ENCODE data around the gene FAM117A.
"Not testable (repeated sequence)": the region's sequence is repeated elsewhere in the genome, so short reads cannot be mapped to it uniquely, and the experiment has no call there.

Gene FAM117A

GRCh38 chr17:49758464-49759010 is 5.4 kb downstream of the FAM117A start:
- not testable (repeated sequence) for H3K4me2 ChIP-seq (ENCODE audit: insufficient read depth, low read length, poor library complexity, severe bottlenecking); DNase-seq (ENCODE audit: low spot score); H3K14ac ChIP-seq (ENCODE audit: low read length); H2BK5ac ChIP-seq (ENCODE audit: low read length); H3K9me3 ChIP-seq (replicated peaks in 1 of 2; ENCODE audit: control insufficient read depth in 2 of 2, insufficient read depth in 1 of 2, low read depth in 1 of 2, low read length in 2 of 2); H3K27me3 ChIP-seq (ENCODE audit: control insufficient read depth in 3 of 3, insufficient read depth in 3 of 3, low read depth in 1 of 3, low read length in 3 of 3); H4K8ac ChIP-seq (ENCODE audit: low read depth, low read length); H2AK5ac ChIP-seq (ENCODE audit: low read depth, low read length); H3K27ac ChIP-seq (replicated peaks; ENCODE audit: low read length); H3K79me1 ChIP-seq (ENCODE audit: low read depth, low read length); H3K23ac ChIP-seq (ENCODE audit: low read depth, low read length, poor library complexity); H2BK12ac ChIP-seq (ENCODE audit: low read length); H2BK15ac ChIP-seq (ENCODE audit: low read length); H3K4ac ChIP-seq (ENCODE audit: low read length); H3K9ac ChIP-seq (ENCODE audit: low read depth, low read length, poor library complexity); H3K4me3 ChIP-seq (ENCODE audit: low read length in 2 of 2); H3K36me3 ChIP-seq (replicated peaks in 1 of 2; ENCODE audit: control insufficient read depth in 2 of 2, insufficient read depth in 2 of 2, low read length in 2 of 2); H3K4me1 ChIP-seq (ENCODE audit: control insufficient read depth in 2 of 2, insufficient read depth in 1 of 2, low read depth in 1 of 2, low read length in 2 of 2); H2BK120ac ChIP-seq (ENCODE audit: low read depth, low read length); H4K91ac ChIP-seq (ENCODE audit: low read depth, low read length, poor library complexity); H3K18ac ChIP-seq (ENCODE audit: low read length); H2AFZ ChIP-seq (ENCODE audit: low read length)
- no CpG with 5 or more reads among the region's 8 CpGs for WGBS, 2 donors (ENCODE audit: extremely low coverage in 2 of 2, insufficient read length in 2 of 2, insufficient replicate concordance in 1 of 2)

- Histone ChIP-seq H2BK12ac (ENCODE audit: low read length) (no peak overlapping the region), H3K4me2 (ENCODE audit: insufficient read depth, low read length, poor library complexity, severe bottlenecking) (no peak overlapping the region), H2BK120ac (ENCODE audit: low read depth, low read length) (no peak overlapping the region), H3K4ac (ENCODE audit: low read length) (no peak overlapping the region), H3K27ac (replicated peaks; ENCODE audit: low read length) (no peak overlapping the region), H3K36me3 (replicated peaks in 1 of 2; ENCODE audit: control insufficient read depth in 2 of 2, insufficient read depth in 2 of 2, low read length in 2 of 2) (no peaks in the 10 kb centered on the region), H2BK15ac (ENCODE audit: low read length) (no peak overlapping the region), H3K9ac (ENCODE audit: low read depth, low read length, poor library complexity) (no peak overlapping the region), H3K27me3 (ENCODE audit: control insufficient read depth in 3 of 3, insufficient read depth in 3 of 3, low read depth in 1 of 3, low read length in 3 of 3) (no peaks in the 10 kb centered on the region), H3K4me3 (ENCODE audit: low read length in 2 of 2) (no peak overlapping the region), H3K4me1 (ENCODE audit: control insufficient read depth in 2 of 2, insufficient read depth in 1 of 2, low read depth in 1 of 2, low read length in 2 of 2) (no peaks in the 10 kb centered on the region), H3K14ac (ENCODE audit: low read length) (no peak overlapping the region), H2AFZ (ENCODE audit: low read length) (no peak overlapping the region), H4K8ac (ENCODE audit: low read depth, low read length) (no peak overlapping the region), H3K79me1 (ENCODE audit: low read depth, low read length) (peaks cover 2% of the 10 kb centered on the region), H3K23ac (ENCODE audit: low read depth, low read length, poor library complexity) (no peak overlapping the region), H3K18ac (ENCODE audit: low read length) (no peak overlapping the region), H4K91ac (ENCODE audit: low read depth, low read length, poor library complexity) (no peak overlapping the region), H3K9me3 (replicated peaks in 1 of 2; ENCODE audit: control insufficient read depth in 2 of 2, insufficient read depth in 1 of 2, low read depth in 1 of 2, low read length in 2 of 2) (no peaks in the 10 kb centered on the region), H2BK5ac (ENCODE audit: low read length) (no peak overlapping the region), H2AK5ac (ENCODE audit: low read depth, low read length) (no peak overlapping the region)
- no peak for DNase-seq (ENCODE audit: low spot score)
- WGBS, 2 donors (ENCODE audit: extremely low coverage in 2 of 2, insufficient read length in 2 of 2, insufficient replicate concordance in 1 of 2), result no CpG with 5 or more reads among the region's 6 CpGs
Measured at GRCh38 chr17:49757151-49757777, 6.7 kb downstream of the FAM117A start.

GRCh38 chr17:49756323-49757150 is 7.4 kb downstream of the FAM117A start:
- Histone ChIP-seq H3K14ac (ENCODE audit: low read length) (no peak overlapping the region), H3K79me1 (ENCODE audit: low read depth, low read length) (peaks cover 4% of the 10 kb centered on the region), H3K18ac (ENCODE audit: low read length) (no peak overlapping the region), H2BK12ac (ENCODE audit: low read length) (no peak overlapping the region), H3K4me1 (ENCODE audit: control insufficient read depth in 2 of 2, insufficient read depth in 1 of 2, low read depth in 1 of 2, low read length in 2 of 2) (no peaks in the 10 kb centered on the region), H3K9me3 (replicated peaks in 1 of 2; ENCODE audit: control insufficient read depth in 2 of 2, insufficient read depth in 1 of 2, low read depth in 1 of 2, low read length in 2 of 2) (no peaks in the 10 kb centered on the region), H2BK5ac (ENCODE audit: low read length) (no peak overlapping the region), H2AFZ (ENCODE audit: low read length) (no peak overlapping the region), H3K23ac (ENCODE audit: low read depth, low read length, poor library complexity) (no peak overlapping the region), H3K27ac (replicated peaks; ENCODE audit: low read length) (no peak overlapping the region), H2BK120ac (ENCODE audit: low read depth, low read length) (no peak overlapping the region), H3K4ac (ENCODE audit: low read length) (no peak overlapping the region), H2BK15ac (ENCODE audit: low read length) (no peak overlapping the region), H3K36me3 (replicated peaks in 1 of 2; ENCODE audit: control insufficient read depth in 2 of 2, insufficient read depth in 2 of 2, low read length in 2 of 2) (no peaks in the 10 kb centered on the region), H3K9ac (ENCODE audit: low read depth, low read length, poor library complexity) (no peak overlapping the region), H3K27me3 (ENCODE audit: control insufficient read depth in 3 of 3, insufficient read depth in 3 of 3, low read depth in 1 of 3, low read length in 3 of 3) (no peaks in the 10 kb centered on the region), H4K91ac (ENCODE audit: low read depth, low read length, poor library complexity) (no peak overlapping the region), H4K8ac (ENCODE audit: low read depth, low read length) (no peak overlapping the region), H3K4me3 (ENCODE audit: low read length in 2 of 2) (no peak overlapping the region), H3K4me2 (ENCODE audit: insufficient read depth, low read length, poor library complexity, severe bottlenecking) (no peak overlapping the region), H2AK5ac (ENCODE audit: low read depth, low read length) (no peak overlapping the region)
- WGBS, 2 donors (ENCODE audit: extremely low coverage in 2 of 2, insufficient read length in 2 of 2, insufficient replicate concordance in 1 of 2), result no CpG with 5 or more reads among the region's 9 CpGs
- no peak for DNase-seq (ENCODE audit: low spot score)

GRCh38 chr17:49755663-49756283 is 8.2 kb downstream of the FAM117A start:
- H3K18ac ChIP-seq (ENCODE audit: low read length), result no peak overlapping the region
- no peak for DNase-seq (ENCODE audit: low spot score)
- no peak overlapping the region for H4K8ac ChIP-seq (ENCODE audit: low read depth, low read length)
- no peak overlapping the region for H3K9ac ChIP-seq (ENCODE audit: low read depth, low read length, poor library complexity)
- no CpG with 5 or more reads among the region's 4 CpGs for WGBS, 2 donors (ENCODE audit: extremely low coverage in 2 of 2, insufficient read length in 2 of 2, insufficient replicate concordance in 1 of 2)
- no peak overlapping the region for H2BK15ac ChIP-seq (ENCODE audit: low read length)
- H3K79me1 ChIP-seq (ENCODE audit: low read depth, low read length), result peaks cover 4% of the 10 kb centered on the region
- no peak overlapping the region for H4K91ac ChIP-seq (ENCODE audit: low read depth, low read length, poor library complexity)
- H3K4me2 ChIP-seq (ENCODE audit: insufficient read depth, low read length, poor library complexity, severe bottlenecking), result no peak overlapping the region
- no peak overlapping the region for H3K27ac ChIP-seq (replicated peaks; ENCODE audit: low read length)
- no peak overlapping the region for H2BK120ac ChIP-seq (ENCODE audit: low read depth, low read length)
- H3K27me3 ChIP-seq (ENCODE audit: control insufficient read depth in 3 of 3, insufficient read depth in 3 of 3, low read depth in 1 of 3, low read length in 3 of 3), result no peaks in the 10 kb centered on the region
- no peak overlapping the region for H3K14ac ChIP-seq (ENCODE audit: low read length)
- H2BK12ac ChIP-seq (ENCODE audit: low read length), result no peak overlapping the region
- no peak overlapping the region for H2BK5ac ChIP-seq (ENCODE audit: low read length)
- H3K4ac ChIP-seq (ENCODE audit: low read length), result no peak overlapping the region
- no peak overlapping the region for H3K23ac ChIP-seq (ENCODE audit: low read depth, low read length, poor library complexity)
- H3K4me1 ChIP-seq (ENCODE audit: control insufficient read depth in 2 of 2, insufficient read depth in 1 of 2, low read depth in 1 of 2, low read length in 2 of 2), result no peaks in the 10 kb centered on the region
- no peak overlapping the region for H3K4me3 ChIP-seq (ENCODE audit: low read length in 2 of 2)
- no peak overlapping the region for H2AFZ ChIP-seq (ENCODE audit: low read length)
- H3K36me3 ChIP-seq (replicated peaks in 1 of 2; ENCODE audit: control insufficient read depth in 2 of 2, insufficient read depth in 2 of 2, low read length in 2 of 2), result no peaks in the 10 kb centered on the region
- H2AK5ac ChIP-seq (ENCODE audit: low read depth, low read length), result no peak overlapping the region
- no peaks in the 10 kb centered on the region for H3K9me3 ChIP-seq (replicated peaks in 1 of 2; ENCODE audit: control insufficient read depth in 2 of 2, insufficient read depth in 1 of 2, low read depth in 1 of 2, low read length in 2 of 2)

All from neuronal stem cell (in vitro differentiated cells).